ENCODE results near the gene TRIM25.

Gene TRIM25

DNA sequence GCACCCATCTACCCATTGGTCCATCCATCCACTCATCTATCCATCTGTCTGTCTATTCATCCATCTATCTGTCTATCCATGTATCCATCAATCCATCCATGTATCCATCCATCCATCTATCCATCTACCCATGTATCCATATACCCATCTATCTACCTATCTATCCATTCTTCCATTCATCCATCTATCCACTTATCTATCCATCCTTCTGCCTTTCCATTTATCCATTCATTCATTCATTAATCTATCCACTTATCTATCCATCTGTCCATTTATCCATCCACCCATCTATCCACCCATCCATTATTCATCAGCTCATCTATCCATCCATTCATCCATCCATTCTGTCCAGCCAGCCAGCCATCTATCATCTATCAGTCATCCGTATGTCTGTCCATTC lies 21.5 kb downstream of the TRIM25 start:
- DNase-seq, result no peak

DNA sequence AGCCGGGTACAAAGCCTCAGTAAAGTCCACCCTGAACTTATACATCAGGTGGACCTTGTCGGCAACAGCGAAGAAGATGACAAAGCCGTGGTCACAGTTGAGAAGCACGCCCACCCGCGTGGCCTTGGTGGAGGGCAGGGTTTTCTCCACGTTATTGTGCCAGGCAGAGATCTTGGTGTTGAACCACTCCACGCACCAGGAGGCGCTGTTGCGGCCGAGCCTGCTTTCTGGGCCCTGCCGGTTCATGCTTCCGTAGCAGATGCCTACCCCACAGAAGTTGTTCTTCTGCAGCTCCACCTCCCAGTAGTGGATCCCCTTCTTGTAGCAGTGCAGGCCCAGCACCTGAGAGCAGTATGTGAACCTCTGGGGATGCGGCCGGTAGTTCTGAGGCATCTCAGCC lies 22.1 kb downstream of the TRIM25 start:
- DNase-seq, result no peak

DNA sequence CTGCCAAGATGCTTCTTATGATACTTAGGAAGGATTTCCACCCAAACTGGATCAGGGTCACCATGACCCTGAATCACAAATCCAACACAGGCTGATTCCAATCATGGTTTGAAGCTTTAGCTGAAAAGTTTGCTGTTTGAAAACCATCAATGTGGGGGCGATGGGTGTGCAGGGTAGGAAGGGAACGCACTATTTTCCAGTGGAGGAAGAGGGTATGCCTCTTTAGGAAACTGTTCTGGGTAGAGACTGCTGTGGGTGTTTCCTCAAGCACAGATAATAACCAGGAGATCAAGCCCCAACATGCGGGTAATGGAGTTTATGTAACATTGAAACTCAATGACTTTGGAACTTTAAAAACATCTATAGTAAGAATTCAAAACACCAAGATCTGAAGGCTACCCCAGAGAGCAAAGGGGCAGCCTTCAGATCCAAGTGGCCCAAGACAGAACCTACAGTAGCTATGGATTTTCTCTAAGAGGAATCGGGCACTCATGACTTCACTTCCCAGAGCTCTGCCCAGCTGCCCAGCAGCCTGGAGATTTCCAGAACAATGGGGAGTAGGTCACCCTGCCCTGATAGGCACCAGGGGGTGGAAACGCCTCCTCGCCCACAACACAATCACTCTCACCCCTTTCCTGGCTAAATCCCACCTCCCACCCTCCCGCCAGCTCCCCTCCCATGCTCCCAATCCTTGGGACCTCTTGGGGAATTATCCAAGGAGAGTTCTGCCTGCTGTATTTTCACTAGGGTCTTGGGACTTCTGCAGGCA lies 22.8 kb downstream of the TRIM25 start:
- DNase-seq, result no peak

DNA sequence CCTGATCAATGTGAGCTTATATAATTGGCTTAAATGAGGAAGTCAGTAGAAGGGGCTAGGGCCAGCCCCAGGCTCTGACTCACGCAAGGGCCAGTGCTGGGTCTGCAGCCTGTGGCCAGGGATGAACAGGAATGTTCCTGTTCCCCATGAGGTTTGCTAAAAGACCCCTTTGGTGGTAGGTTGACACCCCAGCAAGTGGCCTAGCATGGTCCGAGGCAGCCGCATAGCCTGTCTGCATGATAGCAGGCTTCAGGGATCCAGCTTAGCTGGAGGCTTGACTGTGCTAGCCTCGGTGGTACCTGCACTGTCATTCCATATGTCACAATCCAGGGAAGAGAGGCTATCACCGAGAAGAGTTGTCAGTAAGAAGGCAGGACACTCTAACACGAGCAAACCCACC lies 23.5 kb downstream of the TRIM25 start:
- DNase-seq, result no peak

DNA sequence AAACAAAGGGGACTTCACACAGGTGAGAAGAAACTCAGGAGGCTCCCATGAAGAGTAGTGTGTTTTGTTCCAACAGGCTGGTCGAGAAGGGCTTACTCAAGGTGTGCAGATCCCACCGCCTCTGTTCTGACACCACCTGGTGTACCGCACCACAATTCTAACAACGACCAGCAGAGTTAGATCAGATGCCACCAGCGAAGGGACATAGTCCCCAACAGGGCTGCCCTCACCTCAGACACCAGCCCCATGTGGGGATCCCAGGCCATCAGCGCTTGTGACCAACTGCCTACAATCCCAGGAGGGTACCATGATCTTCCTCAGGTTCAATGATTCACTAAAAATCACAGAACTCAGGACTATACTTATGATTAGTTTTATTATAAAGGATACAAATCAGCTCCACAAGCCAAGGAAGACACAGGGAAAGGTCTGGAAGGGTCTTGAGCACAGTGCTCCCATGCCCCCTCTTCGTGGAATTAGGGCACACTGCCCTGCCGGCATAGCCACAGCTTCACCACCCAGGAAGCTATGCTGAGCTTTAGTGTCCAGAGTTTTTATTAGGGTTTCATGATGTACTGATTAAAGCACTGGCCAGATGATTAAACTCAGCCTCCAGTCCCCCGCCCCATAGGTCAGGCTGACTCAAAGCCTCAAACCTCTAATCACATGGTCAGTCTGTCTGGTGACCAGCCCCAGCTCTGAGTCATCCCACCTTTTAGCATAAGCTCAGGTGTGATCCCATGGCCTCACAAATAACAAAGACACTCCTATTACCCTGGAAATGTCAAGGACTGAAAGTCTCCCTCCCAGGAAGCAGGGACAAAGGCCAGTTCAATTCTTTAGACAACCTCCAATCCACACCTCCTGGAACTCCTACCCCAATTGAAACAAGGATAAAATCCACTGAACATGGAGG lies 26.0 kb downstream of the TRIM25 start:
- DNase-seq, result no peak

DNA sequence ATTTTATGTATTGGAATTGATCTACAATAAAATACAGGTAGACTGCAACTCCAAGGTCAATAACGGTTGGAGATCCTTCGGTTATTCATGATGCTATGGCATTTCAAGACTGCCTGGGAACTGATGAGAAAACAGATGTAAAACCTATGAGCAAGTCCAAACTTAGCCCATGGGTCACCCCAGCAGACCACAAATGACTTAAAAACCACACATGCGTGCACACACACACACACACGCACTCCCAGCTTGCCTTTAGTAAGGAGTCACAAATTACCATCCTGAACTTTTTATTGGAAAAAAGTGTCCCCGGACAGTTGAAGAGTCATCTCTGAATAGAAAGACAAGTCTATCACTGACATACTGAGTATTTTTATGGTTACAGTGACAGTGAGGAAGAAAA lies 26.7 kb downstream of the TRIM25 start:
- DNase-seq, result no peak

GRCh38 chr17:56886288-56886731 lies 27.5 kb downstream of the TRIM25 start:
- DNase-seq, result no peak

DNA sequence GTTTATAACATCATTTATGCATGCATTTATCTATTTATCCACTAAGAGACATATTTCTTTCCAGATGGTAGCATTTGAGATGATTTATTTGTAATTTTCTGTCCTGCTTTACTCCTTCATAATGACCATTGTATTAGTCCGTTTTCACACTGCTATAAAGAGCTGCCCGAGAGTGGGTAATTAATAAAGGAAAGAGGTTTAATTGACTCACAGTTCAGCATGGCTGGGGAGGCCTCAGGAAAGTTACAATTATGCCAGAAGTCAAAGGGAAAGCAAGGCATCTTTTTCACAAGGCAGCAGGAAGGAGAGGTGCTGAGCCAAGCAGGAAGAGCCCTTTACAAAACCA lies 28.6 kb downstream of the TRIM25 start:
- DNase-seq, result no peak

DNA sequence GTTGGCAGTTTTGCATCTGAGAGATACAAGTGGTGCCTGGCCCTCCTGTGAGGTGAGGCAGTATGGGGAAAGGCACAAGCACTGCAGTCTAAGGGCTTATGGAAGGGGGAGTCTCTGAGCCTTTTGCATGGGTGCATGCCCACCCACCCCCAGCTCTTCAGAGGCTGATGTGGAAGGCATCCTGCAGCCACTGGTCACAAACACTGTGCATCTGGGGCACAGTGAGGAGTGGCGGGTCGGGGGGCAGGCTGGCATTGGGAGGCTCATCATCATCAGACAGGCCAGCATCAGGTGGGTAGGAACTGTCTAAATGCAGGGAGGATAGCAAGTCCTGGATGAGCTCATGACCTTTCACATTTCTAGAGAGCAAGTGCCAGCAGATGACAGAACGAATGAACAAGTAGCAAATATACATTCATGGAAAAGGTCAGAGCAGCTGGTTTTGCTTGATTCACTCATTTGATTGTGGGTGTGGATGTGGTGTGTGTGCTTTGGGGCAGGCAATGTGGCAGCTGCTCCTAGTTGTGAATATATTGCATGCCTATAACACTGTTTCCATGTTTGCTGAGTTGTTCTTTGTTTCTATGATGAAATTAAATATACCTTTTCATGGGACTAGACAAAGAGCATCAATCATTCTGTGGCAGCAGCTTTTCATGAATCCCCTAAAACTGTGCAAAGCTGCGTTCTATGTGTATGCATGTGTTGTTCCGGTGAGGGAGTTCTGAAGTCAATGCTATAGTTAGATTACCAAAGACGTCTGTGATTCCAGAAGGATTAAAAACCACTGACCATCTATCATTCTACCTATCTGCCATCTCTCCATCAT lies 29.2 kb downstream of the TRIM25 start:
- DNase-seq, result no peak

GRCh38 chr17:56883616-56884015 lies 30.2 kb downstream of the TRIM25 start:
- no peak for DNase-seq

- no peak for DNase-seq
Measured at GRCh38 chr17:56881685-56882295, 32.1 kb downstream of the TRIM25 start.

DNA sequence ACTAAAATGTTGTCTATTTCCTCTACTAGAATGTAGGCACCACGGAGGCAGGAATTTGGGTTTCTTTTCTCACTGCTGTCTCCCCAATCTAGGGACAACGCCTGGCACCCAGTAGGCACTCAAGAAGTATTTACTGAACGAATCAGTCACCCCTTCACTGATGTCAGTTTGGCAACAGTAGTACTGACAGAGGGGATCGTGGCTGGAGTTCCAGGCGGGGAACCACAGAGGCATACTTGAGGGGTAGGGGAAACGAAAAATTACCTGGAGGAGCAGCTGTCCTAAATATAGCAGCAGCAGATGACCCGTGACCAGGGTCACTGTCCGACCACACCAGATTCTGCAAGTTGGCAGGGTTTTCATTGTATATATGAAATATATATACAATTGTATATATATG lies 33.3 kb downstream of the TRIM25 start:
- no peak for DNase-seq

DNA sequence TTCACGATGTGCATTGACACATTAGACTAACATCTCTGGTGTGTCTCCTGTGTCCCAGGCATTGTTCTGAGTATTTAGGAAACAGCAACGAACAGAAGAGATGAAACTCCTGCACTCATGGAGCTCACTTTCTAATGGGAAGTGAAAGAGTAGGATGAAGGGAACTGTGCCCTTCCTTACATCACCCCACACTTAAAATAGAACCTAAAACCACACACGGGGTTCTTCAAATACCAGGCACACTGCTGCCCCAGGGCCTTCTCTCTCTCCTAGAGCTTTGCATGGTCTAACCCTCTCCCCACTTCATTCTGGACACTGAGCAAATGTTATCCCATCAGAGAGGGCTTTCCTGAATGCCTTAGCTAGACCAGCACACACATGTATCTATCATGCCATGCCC lies 33.7 kb downstream of the TRIM25 start:
- no peak for DNase-seq

GRCh38 chr17:56879280-56879679 lies 34.6 kb downstream of the TRIM25 start:
- DNase-seq, result no peak

- DNase-seq, result no peak
Measured at GRCh38 chr17:56876766-56877179, 37.1 kb downstream of the TRIM25 start.

- DNase-seq, result no peak
Measured at GRCh38 chr17:56870081-56870651, 43.7 kb downstream of the TRIM25 start.

DNA sequence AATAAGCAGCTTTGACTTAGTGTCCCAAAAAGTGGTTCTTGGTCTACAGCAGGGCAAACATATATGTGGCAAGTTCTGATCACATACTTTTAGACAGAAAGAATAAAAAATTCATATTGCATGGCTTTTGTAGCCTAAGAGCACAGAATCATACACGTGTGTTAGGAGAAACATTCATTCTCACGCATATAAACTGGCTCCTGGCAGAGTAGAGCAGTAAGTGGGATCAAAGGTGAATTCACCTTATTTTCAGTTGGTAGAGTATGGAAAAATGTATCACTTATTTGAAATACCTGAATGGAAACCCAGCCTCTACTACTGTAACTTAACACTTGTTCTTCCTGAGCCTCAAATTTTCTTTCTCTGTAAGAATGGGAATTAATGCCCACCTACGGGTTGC lies 45.1 kb downstream of the TRIM25 start:
- no peak for DNase-seq

GRCh38 chr17:56867948-56868376 lies 45.9 kb downstream of the TRIM25 start:
- DNase-seq, result no peak

- DNase-seq, result no peak
Measured at GRCh38 chr17:56866496-56866895, 47.4 kb downstream of the TRIM25 start.

DNA sequence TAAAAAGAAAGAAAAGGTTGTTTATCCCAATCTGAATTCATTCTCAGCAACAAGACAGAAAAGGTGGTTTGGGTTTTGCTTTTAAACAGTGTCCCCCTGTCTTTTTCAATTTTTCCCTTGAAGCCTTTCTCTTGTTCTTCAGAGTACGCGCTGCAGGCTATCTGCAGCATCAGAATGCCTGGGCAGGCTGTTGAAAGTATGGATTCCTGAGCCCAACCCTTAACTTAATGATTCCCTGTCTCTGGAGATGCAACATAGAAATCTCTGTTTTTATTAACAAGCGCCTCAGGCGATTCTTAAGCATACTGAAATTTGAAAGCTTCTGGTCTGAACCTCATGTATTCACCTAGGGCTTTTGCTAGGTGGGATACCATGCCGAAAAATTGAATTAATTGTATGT lies 47.8 kb downstream of the TRIM25 start:
- no peak for DNase-seq

DNA sequence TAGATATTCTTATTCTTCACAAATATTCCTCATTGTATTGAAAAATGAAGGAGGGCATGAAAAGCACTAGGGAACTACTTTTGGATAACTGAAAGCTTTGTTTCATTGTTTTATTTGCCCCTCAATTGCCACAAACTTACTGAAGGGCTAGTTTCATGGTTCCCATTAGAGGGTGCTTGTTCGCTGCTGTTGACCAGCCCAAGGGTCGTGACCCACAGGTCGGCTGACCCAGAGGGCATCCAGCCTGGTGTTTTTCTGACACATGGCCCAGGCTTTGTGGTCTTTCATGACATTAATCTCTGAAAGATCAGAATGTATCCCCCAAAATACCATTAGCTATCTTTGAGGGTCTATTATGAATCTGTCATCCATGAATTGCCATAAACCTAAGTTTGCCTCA lies 49.9 kb downstream of the TRIM25 start:
- DNase-seq, result no peak

DNA sequence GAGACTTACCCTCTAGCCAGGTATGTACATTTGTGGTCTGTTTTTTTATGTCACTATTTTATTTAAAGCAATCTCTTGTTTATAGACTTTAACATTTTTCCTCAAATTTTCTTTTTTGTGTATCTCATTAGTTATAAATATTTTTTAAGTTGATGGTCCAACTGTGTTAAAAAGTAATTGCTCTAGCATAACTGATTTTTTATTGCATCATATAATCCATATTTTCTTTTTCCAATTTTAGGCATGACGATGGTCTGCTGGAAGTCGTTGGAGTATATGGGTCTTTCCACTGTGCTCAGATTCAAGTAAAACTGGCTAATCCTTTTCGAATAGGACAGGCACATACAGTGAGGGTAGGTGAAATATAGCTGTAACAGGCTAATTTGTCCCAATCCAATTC lies 52.0 kb downstream of the TRIM25 start:
- DNase-seq, result no peak
